Bronchial epithelial cell (primary cell): ENCODE data around the gene FBXO39. TPM values are rescaled to one million over a fixed set of nuclear protein-coding genes. Genes with fewer than 3 reads are reported as not detected.

Experiments used
- DNase-seq: peaks from one replicate; pipeline ENCODE4 v3.0.0-alpha.2; 2010; ENCODE audit warnings: low read depth
- FAIRE-seq: peaks from 2 replicates; lab custom pipeline; 2011; peaks lifted over from hg19 to GRCh38; lab: Jason Lieb, UNC
- H3K27me3 ChIP-seq: 2 replicates; pipeline ENCODE4 v1.5.1; 2011; ENCODE audit warnings: low read length; ENCODE audit not compliant: control insufficient read depth, insufficient read depth
- H3K36me3 ChIP-seq: 2 replicates; pipeline ENCODE4 v1.5.1; 2011; ENCODE audit warnings: low read length; ENCODE audit not compliant: control insufficient read depth, insufficient read depth
- H3K4me3 ChIP-seq: 2 replicates; pipeline ENCODE4 v1.5.1; 2011; ENCODE audit warnings: mild to moderate bottlenecking, low read depth, low read length, control low read depth
- CTCF ChIP-seq: IDR thresholded peaks from 2 replicates; pipeline ENCODE4 v1.5.1; 2011; ENCODE audit warnings: mild to moderate bottlenecking, moderate library complexity, low read length, control low read depth, inconsistent platforms; ENCODE audit not compliant: insufficient read depth, severe bottlenecking
- total RNA-seq: library from RNA; depleted of rRNA; stranded (reverse); fragments of >200 nt; gene quantifications from 2 replicates; pipeline ENCODE4 v1.2.1, GENCODE V29; 2014

FBXO39 gene
- total RNA-seq, 1 donor from 2014 or later: not detected

DNA sequence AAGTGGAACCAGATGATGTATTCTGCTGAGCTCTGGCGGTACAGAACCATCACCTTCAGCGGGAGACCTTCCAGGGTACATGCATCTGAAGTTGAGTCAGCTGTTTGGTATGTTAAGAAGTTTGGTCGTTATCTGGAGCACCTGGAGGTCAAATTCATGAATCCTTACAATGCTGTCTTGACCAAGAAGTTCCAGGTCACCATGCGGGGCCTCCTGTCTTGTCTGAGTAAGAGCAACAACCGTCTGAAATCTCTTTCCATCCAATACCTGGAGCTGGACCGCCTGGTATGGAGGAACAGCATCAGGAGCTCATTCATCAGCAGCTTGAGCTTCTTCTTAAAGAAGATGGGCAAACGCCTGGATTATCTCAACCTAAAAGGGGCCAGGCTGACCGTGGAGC lies 4.0 kb downstream of the FBXO39 start:
- Histone ChIP-seq H3K27me3 (peaks cover 10% of the 10 kb centered on the region), H3K4me3 (no peak overlapping the region), H3K36me3 (no peaks in the 10 kb centered on the region)
- DNase-seq: no peak
- TF ChIP-seq CTCF: no peak
- FAIRE-seq: peak; percentile 77

DNA sequence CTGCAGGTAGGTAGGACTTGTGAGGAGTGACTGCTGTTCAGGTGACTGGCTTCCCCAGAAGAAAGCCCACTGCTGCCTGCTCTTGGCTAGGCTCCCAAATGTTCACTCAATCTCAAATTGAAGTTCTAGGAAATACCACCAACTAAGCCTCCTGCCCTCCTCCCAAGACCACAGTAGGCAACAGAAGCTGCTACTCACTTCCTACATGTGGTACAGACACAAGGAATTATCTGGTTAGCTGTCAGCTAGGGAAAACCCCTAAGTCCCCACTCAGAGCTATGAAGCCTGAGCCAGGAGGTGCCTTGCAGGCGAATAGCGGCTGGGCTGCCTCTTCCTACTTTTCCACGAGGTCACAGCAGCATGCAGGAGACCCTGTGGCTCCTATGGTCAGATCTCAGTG lies 4.9 kb downstream of the FBXO39 start:
- no peak for DNase-seq
- Histone ChIP-seq H3K36me3 (no peaks in the 10 kb centered on the region), H3K27me3 (peaks cover 6% of the 10 kb centered on the region), H3K4me3 (no peak overlapping the region)
- FAIRE-seq: no peak
- TF ChIP-seq CTCF: no peak

DNA sequence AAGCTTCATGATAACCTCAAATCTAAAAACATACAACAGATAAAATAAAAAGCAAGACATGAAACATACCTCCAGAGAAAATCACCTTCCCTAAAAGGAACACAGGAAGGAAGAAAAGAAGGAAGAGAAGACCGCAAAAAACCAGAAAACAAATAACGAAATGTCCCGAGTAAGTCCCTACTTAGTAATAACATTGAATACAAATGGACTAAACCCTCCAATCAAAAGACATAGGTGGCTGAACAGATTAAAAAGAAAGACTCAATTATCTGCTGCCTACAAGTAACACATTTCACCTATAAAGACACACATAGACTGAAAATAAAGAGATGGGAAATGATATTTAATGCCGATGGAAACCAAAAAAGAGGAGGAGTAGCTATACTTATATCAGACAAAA lies 6.2 kb downstream of the FBXO39 start:
- TF ChIP-seq CTCF: no peak
- no peaks in the 10 kb centered on the region for H3K36me3 ChIP-seq
- no peak overlapping the region for H3K4me3 ChIP-seq
- DNase-seq (no peak), FAIRE-seq (no peak)
- H3K27me3 ChIP-seq: peaks cover 1% of the 10 kb centered on the region

DNA sequence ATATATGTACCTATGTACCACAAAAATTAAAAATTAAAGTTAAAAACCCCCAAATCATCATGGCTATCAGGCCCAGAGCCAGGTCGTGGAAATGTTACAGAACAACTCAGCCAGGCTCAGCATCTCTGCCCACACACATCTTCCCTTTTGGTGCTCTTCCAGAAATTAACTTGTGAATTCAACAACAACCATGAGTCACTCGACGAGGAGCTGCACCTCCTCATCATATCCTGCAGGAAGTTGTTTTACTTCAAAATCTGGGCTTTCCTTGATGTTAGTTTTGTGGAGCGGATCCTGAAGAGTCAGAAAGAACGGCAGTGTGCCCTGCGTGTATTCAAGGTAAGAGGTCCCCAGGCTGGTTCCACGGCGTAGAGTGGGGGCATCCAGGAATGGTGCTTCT lies 10.6 kb downstream of the FBXO39 start:
- peak; percentile 88 for DNase-seq
- no peak overlapping the region for H3K4me3 ChIP-seq
- no peak for TF ChIP-seq CTCF
- peaks cover 1% of the 10 kb centered on the region for H3K27me3 ChIP-seq
- H3K36me3 ChIP-seq: no peaks in the 10 kb centered on the region
- FAIRE-seq: peak; percentile 84

- no peak overlapping the region for H3K4me3 ChIP-seq
- DNase-seq (peak; percentile 74), FAIRE-seq (peak; percentile 43)
- H3K27me3 ChIP-seq: peaks cover 1% of the 10 kb centered on the region
- TF ChIP-seq CTCF: no peak
- no peaks in the 10 kb centered on the region for H3K36me3 ChIP-seq
Measured at GRCh38 chr17:6787081-6787693, 11.2 kb downstream of the FBXO39 start.

- no peak for TF ChIP-seq CTCF
- DNase-seq (peak; percentile 73), FAIRE-seq (no peak)
- Histone ChIP-seq H3K4me3 (no peak overlapping the region), H3K27me3 (peaks cover 1% of the 10 kb centered on the region), H3K36me3 (no peaks in the 10 kb centered on the region)
Measured at GRCh38 chr17:6789146-6789545, 13.1 kb downstream of the FBXO39 start.
